CD4-positive, alpha-beta T cell treated with Interleukin-2 at 100 ng/mL for 4 hours (primary cell): ENCODE data around the gene CTIF.
"Not testable (repeated sequence)": the region's sequence is repeated elsewhere in the genome, so short reads cannot be mapped to it uniquely, and the experiment has no call there.

Experiments used
- DNase-seq: peaks from one replicate; pipeline ENCODE4 v3.0.0-alpha.2; 2020; ENCODE audit warnings: low spot score

The CTIF gene

DNA sequence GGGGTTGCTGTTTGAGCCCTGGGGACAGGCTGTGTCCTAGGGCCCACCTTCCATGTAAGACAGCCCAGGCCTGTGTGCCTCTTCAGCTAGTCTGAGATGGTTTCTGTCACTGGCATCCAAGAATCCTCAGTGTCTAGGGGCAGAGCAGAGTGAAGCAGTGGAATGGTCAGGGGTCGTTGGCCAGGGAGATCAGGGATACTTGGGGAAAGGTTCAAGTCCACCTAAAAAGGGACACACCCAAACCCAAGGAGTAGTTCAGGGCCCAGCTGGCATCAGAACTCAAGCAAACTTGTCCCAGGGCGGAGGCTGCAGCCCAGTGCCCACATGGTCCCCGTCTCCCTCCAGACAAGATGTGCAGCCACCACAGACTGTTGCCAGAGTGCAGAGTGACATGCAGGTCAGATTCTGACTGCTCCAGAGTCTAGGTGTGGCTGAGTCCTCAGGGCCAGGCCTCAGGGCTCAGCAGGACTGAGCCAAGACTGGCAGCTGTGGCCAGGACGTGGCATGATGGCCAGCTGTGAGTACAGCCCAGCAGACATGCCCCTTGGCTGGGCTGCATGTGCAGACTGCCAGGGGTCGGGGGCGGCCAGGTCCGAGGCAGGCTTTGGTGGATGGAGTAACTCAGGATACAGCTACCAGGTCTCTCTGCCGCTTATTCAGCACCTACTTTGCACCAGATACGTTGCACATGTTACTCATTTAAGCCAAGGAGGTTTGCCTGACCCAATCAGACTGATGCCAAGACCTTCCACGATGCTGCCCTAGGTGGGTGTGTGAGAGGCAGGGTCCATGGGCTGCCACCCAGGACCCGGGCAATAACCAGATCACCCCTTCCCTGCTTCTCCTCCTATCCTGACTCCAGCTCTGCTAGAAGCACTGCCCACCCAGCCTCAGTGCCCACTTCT, 265.4 kb downstream of the CTIF start:
- DNase-seq, result no peak

GRCh38 chr18:48804856-48805610, 266.2 kb downstream of the CTIF start:
- no peak for DNase-seq

GRCh38 chr18:48805826-48806535, 267.1 kb downstream of the CTIF start:
- DNase-seq, result no peak

- peak; percentile 34 for DNase-seq
These were observed 267.9 kb downstream of the CTIF start for GRCh38 chr18:48806551-48807261.

DNA sequence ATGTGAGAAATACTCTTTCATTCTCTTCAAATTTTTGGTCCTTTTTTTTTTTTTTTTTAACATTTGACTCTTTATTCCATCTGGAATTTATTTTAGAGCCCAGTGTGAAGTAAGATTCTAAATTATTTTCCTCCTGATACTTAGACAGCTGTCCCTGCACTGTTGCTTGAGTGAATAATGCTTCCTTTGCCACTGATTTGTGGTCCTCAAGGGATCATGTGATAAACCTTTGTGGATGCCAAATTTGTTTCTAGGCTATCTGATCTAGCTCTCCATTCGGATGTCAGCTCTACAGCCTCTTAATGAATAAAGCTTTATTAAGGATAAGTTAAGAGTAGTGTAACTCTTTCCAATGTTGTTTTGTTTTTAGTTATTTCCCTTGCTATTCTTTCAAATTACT, 269.6 kb downstream of the CTIF start:
- no peak for DNase-seq

GRCh38 chr18:48809365-48809764, 270.5 kb downstream of the CTIF start:
- DNase-seq, result no peak

GRCh38 chr18:48810805-48811204, 272.0 kb downstream of the CTIF start:
- no peak for DNase-seq

DNA sequence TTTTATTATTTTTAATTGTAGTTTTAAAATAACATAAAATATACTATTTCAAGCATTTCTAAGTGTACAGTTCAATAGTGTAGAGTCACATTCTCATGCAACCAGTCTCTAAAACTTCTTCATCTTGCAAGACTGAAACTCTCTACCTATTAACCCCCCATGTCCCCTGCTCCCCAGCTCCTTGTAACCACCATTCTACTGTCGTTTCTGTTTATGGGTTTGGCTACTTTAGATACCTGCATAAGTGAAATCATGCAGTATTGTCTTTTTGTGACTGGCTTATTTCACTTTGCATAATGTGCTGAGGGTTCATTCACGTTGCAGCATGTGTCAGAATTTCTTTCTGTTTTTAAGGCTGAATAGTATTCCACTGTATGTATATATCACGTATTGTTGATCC, 272.6 kb downstream of the CTIF start:
- DNase-seq, result no peak

- not testable (repeated sequence) for DNase-seq
These were observed 273.2 kb downstream of the CTIF start for GRCh38 chr18:48811977-48812451.

- DNase-seq, result no peak
These were observed 274.5 kb downstream of the CTIF start for GRCh38 chr18:48813321-48813720.

DNA sequence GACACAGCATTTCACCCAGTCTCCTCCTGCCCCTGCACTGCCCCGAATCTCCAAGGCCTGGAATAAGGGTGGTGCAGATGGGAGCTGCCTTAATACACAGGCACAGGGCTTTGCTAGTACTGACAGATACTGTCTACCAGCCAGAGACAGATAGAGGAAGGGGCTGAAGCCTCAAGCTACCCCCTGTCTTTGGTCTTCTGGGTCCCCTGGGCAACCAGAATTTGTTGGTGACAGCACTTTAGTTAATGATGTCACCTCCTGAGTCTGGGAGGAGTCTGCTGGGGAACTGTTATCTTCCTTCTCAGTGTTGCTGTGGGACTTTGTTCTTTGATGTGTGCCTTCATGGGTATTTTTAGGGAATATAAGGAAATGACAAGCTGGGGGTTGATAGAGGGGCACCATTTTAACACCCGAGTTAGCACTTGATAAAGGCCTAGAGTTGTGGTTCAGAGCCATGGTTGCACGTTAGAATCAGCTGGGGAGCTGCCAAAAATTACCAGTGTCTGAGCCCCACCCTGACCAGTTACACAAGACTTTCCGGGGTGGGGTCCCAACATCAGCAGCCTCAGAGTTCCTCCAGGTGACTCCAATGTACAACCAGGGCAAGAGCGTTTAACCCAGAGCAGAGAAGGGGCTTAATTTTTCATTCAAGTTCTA, 275.1 kb downstream of the CTIF start:
- peak; percentile 90 for DNase-seq

DNA sequence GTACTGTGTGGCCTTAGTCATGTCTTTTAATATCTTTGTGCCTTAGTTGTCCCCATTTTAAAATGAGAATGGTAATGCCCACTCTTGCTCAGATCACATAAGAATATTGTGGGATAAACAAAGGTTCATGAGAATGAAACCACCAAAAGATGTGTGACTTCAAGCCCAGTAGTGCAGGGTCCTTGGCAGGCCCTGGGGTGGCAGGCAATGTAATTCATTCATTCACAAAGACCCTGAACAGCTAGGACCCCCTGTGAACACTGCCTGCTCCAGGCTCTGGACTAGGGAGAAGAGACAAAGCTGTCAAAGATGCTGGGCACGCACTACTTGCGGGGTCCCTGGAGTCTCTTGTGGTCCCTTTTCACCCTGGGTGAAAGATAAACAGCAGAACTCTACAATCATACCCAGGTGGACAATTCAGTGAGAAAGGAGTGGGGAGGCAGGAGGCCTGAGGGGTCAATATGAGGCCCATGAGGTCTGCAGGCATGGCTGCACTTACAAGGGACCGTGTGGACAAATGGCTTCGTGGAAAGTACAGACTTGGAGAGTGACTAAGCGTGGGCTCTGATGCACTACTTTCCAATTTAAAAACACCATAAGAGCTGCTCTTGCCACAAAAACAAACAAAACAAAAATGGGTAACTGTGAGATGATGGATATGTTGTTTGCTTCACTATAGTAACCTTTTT, 275.8 kb downstream of the CTIF start:
- DNase-seq, result peak; percentile 78

GRCh38 chr18:48815179-48815515, 276.3 kb downstream of the CTIF start:
- no peak for DNase-seq

GRCh38 chr18:48815581-48816324, 276.9 kb downstream of the CTIF start:
- no peak for DNase-seq

GRCh38 chr18:48816554-48816953, 277.7 kb downstream of the CTIF start:
- DNase-seq, result no peak

- DNase-seq, result no peak
These were observed 278.2 kb downstream of the CTIF start for GRCh38 chr18:48817021-48817461.

- no peak for DNase-seq
These were observed 279.8 kb downstream of the CTIF start for GRCh38 chr18:48818329-48819254.

DNA sequence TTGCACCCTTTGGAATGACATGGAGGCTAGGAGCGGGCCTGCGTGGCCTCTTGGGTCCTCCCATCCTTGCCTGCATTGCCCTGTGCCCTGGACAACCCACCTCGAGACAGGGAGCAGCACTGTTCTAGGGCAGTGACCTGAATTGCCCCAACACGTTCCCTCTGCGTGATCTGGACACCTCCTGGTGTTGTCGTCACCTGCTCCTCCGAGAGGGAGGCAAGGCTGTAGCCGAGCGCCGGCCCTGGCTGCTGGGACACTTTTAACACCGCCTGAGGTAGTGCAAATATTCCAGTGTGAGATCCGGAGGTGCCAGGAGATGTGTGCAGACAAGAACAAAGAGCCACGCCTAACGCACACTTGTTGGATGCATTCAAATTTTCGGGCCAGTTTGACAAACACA, 280.4 kb downstream of the CTIF start:
- DNase-seq, result no peak
